Left hindlimb (tissue), 1 donor: ENCODE measurements around the gene MRPL20.

ENCODE experiments used
- DNase-seq: peaks from one replicate; pipeline ENCODE4 v3.0.0-alpha.2; 2018

The MRPL20 gene

GRCh38 chr1:1359664-1360468 lies 47.2 kb downstream of the MRPL20 start:
- peak; percentile 88 for DNase-seq

GRCh38 chr1:1359308-1359663 lies 47.8 kb downstream of the MRPL20 start:
- peak; percentile 78 for DNase-seq

- DNase-seq = peak; percentile 95
Observed at GRCh38 chr1:1358433-1359271, 48.4 kb downstream of the MRPL20 start, which contains the start of gene MXRA8. Gene MXRA8, minus strand, starts transcription at chr1:1358555. Its CDS starts 51 bp downstream, at chr1:1358504.

- DNase-seq = no peak
Observed at GRCh38 chr1:1357871-1358432, 49.1 kb downstream of the MRPL20 start.

- peak; percentile 52 for DNase-seq
Observed at GRCh38 chr1:1356796-1357401, 50.2 kb downstream of the MRPL20 start.

GRCh38 chr1:1356166-1356795 lies 50.8 kb downstream of the MRPL20 start:
- DNase-seq = peak; percentile 48

GRCh38 chr1:1355416-1355815 lies 51.7 kb downstream of the MRPL20 start:
- DNase-seq = peak; percentile 50

- peak; percentile 44 for DNase-seq
Observed at GRCh38 chr1:1354271-1355247, 52.5 kb downstream of the MRPL20 start.

- peak; percentile 41 for DNase-seq
Observed at GRCh38 chr1:1353389-1354151, 53.5 kb downstream of the MRPL20 start.

GRCh38 chr1:1352786-1353388 lies 54.2 kb downstream of the MRPL20 start:
- DNase-seq = no peak
